Gastrocnemius medialis (tissue), 4 donors: ENCODE measurements around the gene TBX3. TPM values are rescaled to one million over a fixed set of nuclear protein-coding genes. Genes with fewer than 3 reads are reported as not detected.

Source experiments
- ATAC-seq, 2 donors: fragments of 150-250 bp; one replicate each; pipeline ENCODE4 v1.9.1; 2016
- DNase-seq, 2 donors: peaks; one replicate each; pipeline ENCODE4 v3.0.0-alpha.2; 2019
- H3K27ac ChIP-seq, 4 donors: fragments of 200-600 bp; sonication (generic); 1 replicate in 1 of 4; 2 replicates in 3 of 4; pipeline ENCODE4 v1.5.1; 2016 to 2018; ENCODE audit warnings: mild to moderate bottlenecking in 2 of 4, moderate library complexity in 1 of 4
- H3K27me3 ChIP-seq, 3 donors: fragments of 200-600 bp; sonication (generic) in 2 of 3; 1 replicate in 1 of 3; 2 replicates in 2 of 3; pipeline versions ENCODE4 v1.5.1 to v1.6.0; 2016 to 2019; ENCODE audit warnings: mild to moderate bottlenecking in 1 of 3, moderate library complexity in 1 of 3
- H3K36me3 ChIP-seq, 2 donors: fragments of 200-600 bp; sonication (generic) in 1 of 2; one replicate each; pipeline ENCODE4 v1.5.1; 2017 to 2018
- H3K4me1 ChIP-seq, 2 donors: fragments of 200-600 bp; sonication (generic) in 1 of 2; one replicate each; pipeline ENCODE4 v1.5.1; 2016 to 2017; ENCODE audit warnings: mild to moderate bottlenecking in 2 of 2
- H3K4me3 ChIP-seq, 4 donors: fragments of 200-600 bp; sonication (generic) in 3 of 4; 1 replicate in 1 of 4; 2 replicates in 3 of 4; pipeline ENCODE4 v1.5.1; 2016 to 2019; ENCODE audit warnings: mild to moderate bottlenecking in 2 of 4
- H3K9me3 ChIP-seq, 3 donors: fragments of 200-600 bp; sonication (generic) in 2 of 3; 1 replicate in 1 of 3; 2 replicates in 2 of 3; pipeline ENCODE4 v1.5.1; 2016 to 2019
- POLR2A ChIP-seq, 2 donors: fragments of 450-650 bp; IDR thresholded peaks; one replicate each; pipeline ENCODE4 v1.6.1; 2017; ENCODE audit warnings: antibody characterized with exemption in 2 of 2, mild to moderate bottlenecking in 2 of 2, moderate library complexity in 2 of 2
- in situ Hi-C, 4 donors: fragments of 200-750 bp; cut with MboI; loops; one replicate each; pipeline versions ENCODE4 v1.15.0 to v1.8.0; 2017; ENCODE audit warnings: low sequenced_read_pairs in 4 of 4
- intact Hi-C: fragments of 100-400 bp; cut with DNase I; formaldehyde crosslinking; loops from one replicate; pipeline ENCODE4 v1.15.1; 2023; ENCODE audit warnings: low total_unique reads
- total RNA-seq, 4 donors: library from RNA; depleted of rRNA; stranded (reverse); fragments of >200 nt; gene quantifications; one replicate each; pipeline versions ENCODE4 v1.1.0 to v1.2.3, GENCODE V29; 2016
- TF ChIP-seq, protein P1 (sequence below), 5 experiments: fragments of 450-650 bp in 3 of 5; fragments of 200-600 bp in 2 of 5; sonication (generic) in 2 of 5; IDR thresholded peaks in 4 of 5; conservative IDR thresholded peaks in 1 of 5; 1 replicate in 4 of 5; 2 replicates in 1 of 5; pipeline ENCODE4 v1.5.1; 2016 to 2019; ENCODE audit warnings: antibody characterized with exemption in 5 of 5, mild to moderate bottlenecking in 3 of 5, moderate library complexity in 3 of 5

Gene TBX3
- total RNA-seq, 4 donors from 2014 or later, result 7.5 to 16.7 (median 11.9) TPM

- in situ Hi-C loops, result no loop called here
- intact Hi-C loops, result no loop called here
- Histone ChIP-seq H3K36me3 (no peaks in the 10 kb centered on the region), H3K4me3 (no peak overlapping the region), H3K4me1 (no peaks in the 10 kb centered on the region), H3K27me3 (no peaks in the 10 kb centered on the region), H3K27ac (no peak overlapping the region), H3K9me3 (no peaks in the 10 kb centered on the region)
- DNase-seq (no peak), ATAC-seq (no peak)
- TF ChIP-seq, protein P1, sequence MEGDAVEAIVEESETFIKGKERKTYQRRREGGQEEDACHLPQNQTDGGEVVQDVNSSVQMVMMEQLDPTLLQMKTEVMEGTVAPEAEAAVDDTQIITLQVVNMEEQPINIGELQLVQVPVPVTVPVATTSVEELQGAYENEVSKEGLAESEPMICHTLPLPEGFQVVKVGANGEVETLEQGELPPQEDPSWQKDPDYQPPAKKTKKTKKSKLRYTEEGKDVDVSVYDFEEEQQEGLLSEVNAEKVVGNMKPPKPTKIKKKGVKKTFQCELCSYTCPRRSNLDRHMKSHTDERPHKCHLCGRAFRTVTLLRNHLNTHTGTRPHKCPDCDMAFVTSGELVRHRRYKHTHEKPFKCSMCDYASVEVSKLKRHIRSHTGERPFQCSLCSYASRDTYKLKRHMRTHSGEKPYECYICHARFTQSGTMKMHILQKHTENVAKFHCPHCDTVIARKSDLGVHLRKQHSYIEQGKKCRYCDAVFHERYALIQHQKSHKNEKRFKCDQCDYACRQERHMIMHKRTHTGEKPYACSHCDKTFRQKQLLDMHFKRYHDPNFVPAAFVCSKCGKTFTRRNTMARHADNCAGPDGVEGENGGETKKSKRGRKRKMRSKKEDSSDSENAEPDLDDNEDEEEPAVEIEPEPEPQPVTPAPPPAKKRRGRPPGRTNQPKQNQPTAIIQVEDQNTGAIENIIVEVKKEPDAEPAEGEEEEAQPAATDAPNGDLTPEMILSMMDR (IDR thresholded peaks at IDR 0.05 in 4 of 5, conservative IDR thresholded peaks at IDR 0.05 in 1 of 5), result peak in 2 of 5 experiments; percentile 15 to 46
- no peak for TF ChIP-seq POLR2A (IDR thresholded peaks at IDR 0.05)
Observed at GRCh38 chr12:114625294-114625851, 58.6 kb downstream of the TBX3 start.

DNA sequence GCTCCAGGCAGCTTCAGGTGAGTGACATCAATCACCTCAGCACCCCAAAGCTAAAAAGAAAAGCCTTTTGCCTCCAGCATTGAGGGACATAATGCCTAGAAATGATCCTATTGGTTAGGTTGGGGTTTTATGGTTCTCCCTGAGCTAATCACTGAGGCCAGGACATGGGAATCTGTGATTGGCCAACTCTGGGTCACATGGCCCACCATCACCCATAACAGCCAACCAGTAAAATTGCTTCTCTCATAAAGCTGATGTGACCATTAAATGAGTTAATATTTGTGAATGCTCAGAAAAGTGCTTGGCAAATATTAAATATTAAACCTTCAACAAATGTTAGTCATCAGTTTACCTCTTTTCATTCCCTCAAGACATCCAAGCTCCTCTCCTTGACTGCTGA is 60.2 kb downstream of the TBX3 start:
- in situ Hi-C loops, result no loop called here
- H3K27me3 ChIP-seq, result no peaks in the 10 kb centered on the region
- TF ChIP-seq, protein P1 (IDR thresholded peaks at IDR 0.05 in 4 of 5, conservative IDR thresholded peaks at IDR 0.05 in 1 of 5), result no peak
- TF ChIP-seq POLR2A (IDR thresholded peaks at IDR 0.05), result no peak
- H3K4me1 ChIP-seq, result no peaks in the 10 kb centered on the region
- ATAC-seq, result no peak
- no peak for DNase-seq
- no peaks in the 10 kb centered on the region for H3K36me3 ChIP-seq
- intact Hi-C loops, result no loop called here
- no peak overlapping the region for H3K27ac ChIP-seq
- H3K4me3 ChIP-seq, result no peak overlapping the region
- H3K9me3 ChIP-seq, result no peaks in the 10 kb centered on the region
